HG02588 (cell line): ENCODE data around the gene F2RL2.

Source experiments
- ATAC-seq: cut with Tn5 transposase; IDR thresholded peaks from one replicate; pipeline ENCODE4 v1.9.1; 2021; ENCODE audit warnings: mild to moderate bottlenecking, moderate library complexity; ENCODE audit not compliant: unreplicated experiment

The F2RL2 gene, protein sequence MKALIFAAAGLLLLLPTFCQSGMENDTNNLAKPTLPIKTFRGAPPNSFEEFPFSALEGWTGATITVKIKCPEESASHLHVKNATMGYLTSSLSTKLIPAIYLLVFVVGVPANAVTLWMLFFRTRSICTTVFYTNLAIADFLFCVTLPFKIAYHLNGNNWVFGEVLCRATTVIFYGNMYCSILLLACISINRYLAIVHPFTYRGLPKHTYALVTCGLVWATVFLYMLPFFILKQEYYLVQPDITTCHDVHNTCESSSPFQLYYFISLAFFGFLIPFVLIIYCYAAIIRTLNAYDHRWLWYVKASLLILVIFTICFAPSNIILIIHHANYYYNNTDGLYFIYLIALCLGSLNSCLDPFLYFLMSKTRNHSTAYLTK

DNA sequence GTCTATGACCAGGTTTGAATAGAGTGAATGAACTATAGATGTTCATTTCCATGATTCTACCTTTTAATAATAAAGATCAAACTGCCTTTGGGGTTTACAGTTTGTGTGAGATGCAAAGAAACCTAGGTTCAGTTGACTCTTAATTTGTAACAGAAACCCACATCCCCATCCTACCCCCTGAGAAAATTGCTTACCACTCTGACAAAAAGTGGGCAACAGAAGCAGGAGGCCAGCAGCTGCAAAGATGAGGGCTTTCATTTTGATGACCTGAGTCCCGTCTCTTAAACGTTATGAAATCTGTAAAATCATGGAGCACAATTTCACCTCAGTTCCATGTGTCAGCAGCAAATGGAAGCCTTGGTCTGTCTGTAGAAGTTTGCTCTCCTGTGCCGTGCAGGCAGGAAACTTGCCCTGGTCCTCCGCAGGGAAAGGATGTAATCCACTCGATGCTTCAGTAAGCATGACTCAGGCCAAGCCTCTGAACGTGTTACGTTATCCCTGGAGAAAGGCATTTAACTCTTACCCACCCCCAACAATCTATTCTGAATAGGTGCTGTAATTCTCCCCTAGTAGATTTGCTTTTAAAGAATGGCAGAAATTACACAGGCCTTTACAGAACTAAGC is at the start of gene F2RL2:
F2RL2 (minus strand) TSS at position 431 of the 624 bp plus-strand sequence; CDS start at position 258, 173 bp downstream.
- ATAC-seq = no peak

- no peak for ATAC-seq
Observed at GRCh38 chr5:76672242-76672641, 49.0 kb upstream of the F2RL2 start.

DNA sequence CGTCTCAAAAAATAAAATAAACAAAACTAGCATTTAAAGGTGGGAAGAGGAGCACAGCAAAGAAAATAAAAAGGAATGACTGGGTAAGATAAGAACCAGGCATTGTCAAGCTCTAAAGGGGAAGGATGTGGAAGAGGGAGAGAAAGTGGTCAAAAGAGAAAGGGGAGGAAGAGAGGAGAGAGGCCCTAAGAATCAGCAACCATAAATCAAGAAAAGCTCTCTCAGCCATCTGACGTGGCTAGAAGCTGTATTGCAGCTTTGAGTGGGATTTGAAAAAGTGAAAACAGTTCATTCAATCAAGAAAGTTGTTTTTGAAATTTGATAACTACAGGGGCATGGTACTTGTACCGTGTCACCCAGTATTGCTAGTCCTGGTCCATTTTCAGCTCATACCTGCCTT is 47.3 kb upstream of the F2RL2 start:
- ATAC-seq = no peak

DNA sequence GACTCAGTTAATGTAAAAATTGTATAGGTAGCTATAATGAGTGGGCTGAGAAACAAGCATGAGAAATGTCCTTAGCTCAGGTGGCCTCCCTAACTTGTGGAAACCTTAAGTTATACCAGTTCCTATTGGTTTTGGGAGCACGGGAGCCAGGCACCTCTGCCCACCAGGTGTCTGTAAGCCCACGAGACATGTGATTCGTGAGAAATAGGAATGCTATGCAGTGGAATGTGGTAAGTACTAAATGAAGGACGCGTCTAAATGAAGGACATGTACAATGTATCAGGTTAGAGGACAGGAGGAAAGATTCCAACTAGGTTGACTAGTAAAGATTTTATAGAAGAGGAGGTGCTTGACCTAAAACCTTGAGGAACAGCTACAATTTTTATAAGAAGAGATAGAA is 46.0 kb upstream of the F2RL2 start:
- ATAC-seq = no peak

DNA sequence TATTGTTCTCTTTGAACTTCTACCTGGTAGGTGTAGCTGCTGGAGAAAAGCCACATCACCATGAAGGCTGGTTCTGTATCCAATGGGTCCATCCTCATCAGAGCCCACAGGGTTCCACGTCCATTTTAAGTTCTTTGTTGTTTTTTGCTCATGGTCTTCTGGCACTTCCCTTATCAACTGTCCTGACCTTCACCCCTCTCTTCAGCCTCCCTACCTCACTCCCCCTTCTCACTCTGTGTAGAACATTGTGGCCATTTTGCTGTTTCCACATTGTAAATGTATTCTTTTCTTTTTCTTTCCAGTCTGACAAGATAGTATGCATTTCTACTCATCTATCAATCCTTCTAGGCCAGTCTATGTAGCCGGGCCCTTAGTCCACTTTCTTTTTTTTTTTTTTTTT is 44.3 kb upstream of the F2RL2 start:
- ATAC-seq = no peak

GRCh38 chr5:76664079-76664478 is 40.9 kb upstream of the F2RL2 start:
- no peak for ATAC-seq

- no peak for ATAC-seq
Observed at GRCh38 chr5:76663573-76663972, 40.4 kb upstream of the F2RL2 start.

- ATAC-seq = no peak
Observed at GRCh38 chr5:76662521-76662920, 39.3 kb upstream of the F2RL2 start.

- no peak for ATAC-seq
Observed at GRCh38 chr5:76660360-76660759, 37.2 kb upstream of the F2RL2 start.

DNA sequence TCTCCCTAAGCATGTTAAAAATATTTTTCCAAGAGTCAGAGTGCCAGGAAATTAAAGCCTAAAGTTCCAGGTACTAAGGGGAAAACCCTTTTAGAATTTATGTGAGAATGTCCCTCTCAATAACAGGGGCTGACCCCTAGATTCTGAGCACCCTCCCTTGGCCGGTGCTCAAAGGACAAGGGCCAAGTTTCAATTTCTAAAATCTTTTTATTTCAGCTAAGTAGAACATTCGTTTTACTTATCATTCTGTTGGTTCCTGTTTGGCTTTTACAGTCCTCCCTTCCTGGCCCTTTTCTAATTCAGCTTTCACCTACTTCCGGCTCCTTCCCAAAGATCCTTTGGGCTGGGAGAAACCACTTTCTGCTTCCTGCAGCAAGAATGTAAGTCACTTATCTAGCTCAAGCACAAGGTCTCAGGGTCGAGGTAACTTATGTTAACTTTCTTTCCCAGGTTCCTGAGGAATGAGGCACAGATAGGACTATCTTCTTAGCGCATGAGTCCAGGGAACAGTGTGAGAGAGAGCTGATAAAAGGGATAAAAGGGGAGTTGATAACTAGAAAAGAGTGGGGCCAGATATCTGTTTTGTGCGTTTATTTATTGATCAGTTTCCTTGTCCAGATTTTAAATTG is 34.6 kb upstream of the F2RL2 start:
- no peak for ATAC-seq

- ATAC-seq = no peak
Observed at GRCh38 chr5:76657091-76657490, 33.9 kb upstream of the F2RL2 start.

GRCh38 chr5:76652809-76653414 is 29.7 kb upstream of the F2RL2 start:
- ATAC-seq = no peak

DNA sequence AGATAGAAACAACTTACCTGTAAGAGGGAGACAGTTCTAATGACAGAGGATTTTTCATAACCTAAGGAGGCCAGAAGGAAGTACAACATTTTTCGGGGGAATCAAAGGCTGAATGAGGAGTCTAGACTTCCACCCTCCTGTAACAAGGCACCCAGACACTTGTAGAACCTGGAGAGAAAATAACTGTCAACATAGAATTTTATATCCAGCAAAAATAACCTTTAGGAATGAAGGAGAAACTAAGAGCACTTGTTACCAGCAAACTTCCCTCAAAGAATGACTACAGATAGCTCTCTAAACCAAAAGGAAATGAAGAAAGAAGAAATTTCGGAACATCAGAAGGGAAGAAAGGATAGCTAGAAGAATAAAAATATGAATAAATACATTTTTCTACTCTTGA is 25.9 kb upstream of the F2RL2 start:
- ATAC-seq = no peak

- ATAC-seq = no peak
Observed at GRCh38 chr5:76643371-76643770, 20.2 kb upstream of the F2RL2 start.

- ATAC-seq = no peak
Observed at GRCh38 chr5:76642390-76643040, 19.3 kb upstream of the F2RL2 start.

GRCh38 chr5:76641514-76642120 is 18.4 kb upstream of the F2RL2 start:
- no peak for ATAC-seq

GRCh38 chr5:76638479-76638878 is 15.3 kb upstream of the F2RL2 start:
- no peak for ATAC-seq

- no peak for ATAC-seq
Observed at GRCh38 chr5:76637490-76637889, 14.3 kb upstream of the F2RL2 start.

- ATAC-seq = no peak
Observed at GRCh38 chr5:76634661-76635060, 11.5 kb upstream of the F2RL2 start.

DNA sequence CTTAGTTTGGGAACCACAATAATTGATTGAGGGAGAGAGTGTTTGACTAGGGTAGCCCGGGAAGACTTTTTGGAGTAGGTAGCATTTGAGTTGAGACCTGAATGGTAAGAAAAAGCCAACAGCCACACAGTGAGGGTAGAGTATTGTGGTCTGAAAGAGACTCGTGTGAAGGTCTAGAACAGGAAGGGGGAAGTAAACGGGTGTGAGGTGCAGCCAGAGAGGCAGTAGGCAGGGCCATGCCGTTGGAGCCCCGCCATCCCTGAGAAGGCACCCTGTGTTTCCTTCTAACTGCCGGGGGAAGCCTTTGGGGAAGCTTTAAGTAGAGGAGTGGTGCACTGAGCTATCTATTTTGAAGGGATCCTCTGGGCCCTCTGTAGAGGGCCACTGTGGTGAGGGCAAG is 3.5 kb upstream of the F2RL2 start:
- no peak for ATAC-seq
